Ammon's horn (tissue), 1 donor: ENCODE results near the gene SCNN1B.
"Not testable (repeated sequence)": the region's sequence is repeated elsewhere in the genome, so short reads cannot be mapped to it uniquely, and the experiment has no call there.

ENCODE experiments used
- DNase-seq: peaks from one replicate; pipeline ENCODE4 v3.0.0-alpha.2; 2016; ENCODE audit warnings: low spot score

The SCNN1B gene

GRCh38 chr16:23381702-23382101 lies 79.6 kb downstream of the SCNN1B start:
- not testable (repeated sequence) for DNase-seq

GRCh38 chr16:23382279-23382678 lies 80.2 kb downstream of the SCNN1B start:
- DNase-seq: no peak

- no peak for DNase-seq
These were observed 81.8 kb downstream of the SCNN1B start for GRCh38 chr16:23383881-23384280.

- no peak for DNase-seq
These were observed 82.8 kb downstream of the SCNN1B start for GRCh38 chr16:23384878-23385277.

- DNase-seq: no peak
These were observed 83.3 kb downstream of the SCNN1B start for GRCh38 chr16:23385441-23385840.

DNA sequence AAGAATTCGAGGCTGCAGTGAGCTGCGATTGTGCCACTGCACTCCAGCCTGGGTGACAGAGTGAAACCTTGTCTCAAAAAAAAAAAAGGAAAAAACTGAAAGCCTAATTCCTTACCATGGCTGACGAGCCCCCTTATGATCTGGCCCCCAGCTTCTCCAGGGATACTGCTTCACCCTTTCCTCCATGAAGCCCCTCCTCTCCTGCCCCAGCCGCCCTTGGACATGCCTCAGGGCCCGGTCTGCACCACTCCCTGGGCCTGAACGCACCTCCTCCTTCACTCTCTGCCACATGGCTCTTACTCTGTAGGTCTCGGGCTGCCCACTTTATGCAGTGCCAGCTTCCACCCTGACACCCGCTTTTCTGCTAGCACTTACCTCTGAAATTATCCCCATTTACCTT lies 85.6 kb downstream of the SCNN1B start:
- no peak for DNase-seq

DNA sequence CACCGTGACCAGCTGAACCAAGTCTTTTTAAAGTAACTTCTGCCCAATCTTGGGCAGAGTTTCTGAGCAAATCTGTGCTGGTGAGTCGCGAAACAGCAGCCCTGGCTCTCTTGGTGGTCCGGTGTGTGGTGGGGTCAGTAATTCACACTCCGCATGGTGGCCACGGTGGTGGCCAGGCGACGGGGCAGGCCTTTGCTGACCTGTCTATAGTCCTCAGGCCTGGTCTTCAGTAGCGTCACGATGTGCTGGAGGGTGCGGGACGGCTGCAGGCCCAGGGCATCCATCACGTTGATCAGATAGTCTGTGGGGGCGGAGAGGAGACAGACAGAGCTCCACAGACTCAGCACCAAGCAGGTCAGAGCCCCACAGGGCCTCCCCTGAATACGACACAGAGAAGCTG lies 86.7 kb downstream of the SCNN1B start:
- DNase-seq: no peak

GRCh38 chr16:23389201-23389600 lies 87.1 kb downstream of the SCNN1B start:
- DNase-seq: no peak

DNA sequence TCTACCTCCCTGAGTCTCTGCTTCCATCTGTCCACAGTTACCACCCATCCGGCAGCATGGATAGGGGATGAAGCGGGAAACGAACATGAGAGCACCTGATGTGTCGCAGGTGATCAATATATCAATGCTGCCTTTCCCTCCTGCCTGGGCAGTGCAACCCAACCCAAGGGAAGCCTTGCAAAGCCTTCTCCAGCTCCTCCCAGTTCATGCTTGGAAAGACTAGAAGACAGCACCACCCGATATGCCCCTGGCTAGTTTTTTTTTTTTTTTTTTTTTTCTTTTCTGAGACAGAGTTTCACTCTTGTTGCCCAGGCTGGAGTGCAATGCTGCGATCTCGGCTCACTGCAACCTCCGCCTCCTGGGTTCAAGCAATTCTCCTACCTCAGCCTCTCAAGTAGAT lies 87.8 kb downstream of the SCNN1B start:
- DNase-seq: not testable (repeated sequence)

- DNase-seq: no peak
These were observed 89.5 kb downstream of the SCNN1B start for GRCh38 chr16:23391381-23392222.

DNA sequence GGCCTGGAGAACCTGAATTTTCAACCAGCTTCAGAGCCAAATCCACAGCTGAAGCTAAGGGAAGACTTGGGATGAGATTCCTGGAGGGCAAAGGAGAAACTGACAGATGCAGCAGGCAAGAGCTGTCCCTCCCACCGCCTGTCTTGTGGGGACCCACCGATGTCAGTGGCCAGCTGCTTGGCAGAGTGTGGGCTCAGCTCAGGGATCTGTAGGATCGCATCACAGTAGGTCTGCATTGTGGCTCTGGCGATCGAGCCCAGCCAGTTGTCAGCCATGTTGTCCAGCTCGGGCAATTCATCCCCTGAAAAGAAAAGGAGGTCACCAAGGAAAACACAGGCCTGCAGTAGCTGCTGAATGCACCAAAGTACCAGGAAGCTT lies 90.1 kb downstream of the SCNN1B start:
- DNase-seq: no peak

DNA sequence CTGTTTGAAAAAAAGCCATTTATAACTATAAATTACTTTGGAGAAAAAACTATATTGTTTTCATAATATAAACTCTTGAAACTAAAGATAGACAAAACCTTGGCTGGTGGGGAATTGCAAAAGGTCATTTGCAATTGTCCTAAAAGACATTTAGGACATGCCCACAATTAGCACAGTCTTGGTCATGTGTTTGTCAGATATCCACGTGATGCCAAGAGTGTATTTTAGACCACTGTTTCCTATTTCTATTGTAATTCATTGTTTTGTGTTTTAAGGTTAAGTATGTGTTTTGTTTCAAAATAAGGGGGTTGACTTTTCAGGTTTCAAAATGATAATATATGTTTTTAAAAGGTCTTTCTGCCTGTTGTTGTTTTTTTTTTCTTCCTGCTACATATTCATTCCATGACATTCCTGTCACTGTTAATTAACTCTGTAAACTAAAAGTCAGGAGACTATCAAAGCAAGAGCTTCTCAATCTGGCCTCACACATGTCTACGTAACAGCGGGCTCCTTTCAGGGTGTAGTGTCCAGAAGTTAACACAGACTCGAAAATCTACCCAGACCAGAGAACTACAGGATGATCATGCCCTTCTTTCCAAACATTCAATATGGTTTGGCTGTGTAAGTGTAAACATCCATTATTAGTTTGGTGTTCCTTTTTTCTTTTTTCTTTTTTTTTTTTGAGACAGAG lies 92.2 kb downstream of the SCNN1B start:
- DNase-seq: no peak

- DNase-seq: no peak
These were observed 93.6 kb downstream of the SCNN1B start for GRCh38 chr16:23395732-23396131.

DNA sequence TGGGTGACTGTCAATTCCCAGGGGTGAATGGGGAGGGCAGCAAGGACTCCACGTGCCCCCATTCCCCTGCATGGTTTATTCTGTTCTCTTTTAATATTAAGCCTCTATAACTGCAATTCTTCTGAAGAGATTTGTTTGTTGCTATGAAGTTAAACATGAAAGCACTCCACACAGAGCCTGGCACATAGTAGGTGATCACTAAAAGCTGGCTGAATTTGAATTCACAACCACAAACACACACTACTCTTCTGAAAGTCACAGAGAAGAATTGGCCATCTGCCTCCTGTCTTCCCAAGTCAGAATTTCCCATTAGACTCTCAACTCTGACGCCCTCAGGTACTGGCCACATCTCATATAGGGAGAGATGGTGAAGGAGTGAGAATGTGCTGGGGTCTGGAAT lies 95.4 kb downstream of the SCNN1B start:
- DNase-seq: no peak

DNA sequence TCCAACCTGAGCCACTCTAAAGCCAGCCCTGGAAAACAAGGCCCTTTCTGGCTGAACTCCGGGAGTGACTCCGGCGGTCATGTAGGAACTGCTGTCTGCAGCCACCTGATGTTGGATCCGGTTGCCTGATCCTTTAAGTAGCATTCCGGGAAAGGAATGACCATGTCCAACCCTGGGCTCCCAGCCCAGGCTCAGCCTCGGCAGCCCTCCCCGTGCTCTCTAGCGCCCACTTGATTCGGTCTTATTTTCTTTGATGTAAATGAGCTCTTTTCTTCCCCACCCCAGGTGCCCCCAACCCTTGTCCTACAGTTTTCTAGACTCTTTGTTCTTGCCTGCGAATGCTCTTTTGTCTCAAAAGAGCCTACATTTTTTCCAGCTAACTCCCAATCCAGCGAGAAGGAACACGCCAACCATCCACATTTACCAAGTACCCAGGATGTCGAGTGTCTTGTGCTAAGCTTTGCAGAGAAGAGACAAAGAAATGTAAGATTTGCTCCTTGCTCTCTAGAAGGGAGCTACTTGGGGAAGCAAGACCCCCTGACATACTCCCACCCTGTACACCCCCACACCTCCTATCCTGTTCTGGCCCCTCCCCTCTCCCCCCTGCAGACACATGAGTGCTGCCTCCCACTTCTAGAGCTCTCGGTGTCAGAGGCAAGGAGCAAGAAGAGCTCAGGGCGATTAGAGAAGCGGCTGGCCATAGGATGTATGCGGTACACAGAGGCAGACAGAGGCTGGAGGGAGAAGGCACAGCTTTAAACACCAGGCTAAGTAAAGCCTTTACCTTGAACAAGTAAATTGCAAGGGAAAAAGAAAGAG lies 97.1 kb downstream of the SCNN1B start:
- no peak for DNase-seq

DNA sequence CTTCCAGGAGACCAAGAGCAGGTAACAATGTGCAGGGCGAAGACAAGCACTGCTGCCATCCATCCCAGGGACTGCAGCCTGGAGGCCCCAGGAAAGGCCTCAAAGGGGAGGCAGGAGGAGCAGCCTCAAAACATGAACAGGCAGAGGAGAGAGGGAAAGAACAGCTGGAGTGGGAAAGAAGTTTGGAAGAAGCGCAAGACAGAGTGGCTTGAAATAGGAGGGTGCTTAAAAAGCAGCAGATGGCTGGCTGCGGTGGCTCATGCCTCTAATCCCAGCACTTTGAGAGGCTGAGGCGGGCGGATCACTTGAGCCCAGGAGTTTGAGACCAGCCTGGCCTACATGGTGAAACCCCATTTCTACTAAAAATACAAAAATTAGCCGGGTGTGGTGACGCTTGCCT lies 98.3 kb downstream of the SCNN1B start:
- DNase-seq: not testable (repeated sequence)

DNA sequence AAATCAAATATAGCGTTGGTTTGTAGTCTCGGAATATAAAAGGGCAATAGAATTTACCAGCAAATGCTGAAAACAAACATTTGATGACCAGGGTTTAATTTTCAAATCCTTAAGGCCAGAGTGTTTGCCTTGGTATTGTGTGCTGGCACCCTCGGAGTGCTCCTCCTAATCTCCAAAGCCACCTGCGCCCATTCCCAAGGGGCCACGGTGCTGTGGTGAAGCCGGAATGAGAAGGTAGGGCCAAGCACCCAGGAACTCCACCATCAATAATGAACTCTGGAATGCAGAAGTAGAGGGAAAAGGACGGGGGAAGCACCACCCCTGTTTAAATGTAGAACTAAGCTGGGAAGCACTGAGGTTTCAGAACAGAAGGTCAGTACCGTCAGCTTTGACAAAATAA lies 99.0 kb downstream of the SCNN1B start:
- no peak for DNase-seq

GRCh38 chr16:23402100-23402499 lies 100.0 kb downstream of the SCNN1B start:
- no peak for DNase-seq

DNA sequence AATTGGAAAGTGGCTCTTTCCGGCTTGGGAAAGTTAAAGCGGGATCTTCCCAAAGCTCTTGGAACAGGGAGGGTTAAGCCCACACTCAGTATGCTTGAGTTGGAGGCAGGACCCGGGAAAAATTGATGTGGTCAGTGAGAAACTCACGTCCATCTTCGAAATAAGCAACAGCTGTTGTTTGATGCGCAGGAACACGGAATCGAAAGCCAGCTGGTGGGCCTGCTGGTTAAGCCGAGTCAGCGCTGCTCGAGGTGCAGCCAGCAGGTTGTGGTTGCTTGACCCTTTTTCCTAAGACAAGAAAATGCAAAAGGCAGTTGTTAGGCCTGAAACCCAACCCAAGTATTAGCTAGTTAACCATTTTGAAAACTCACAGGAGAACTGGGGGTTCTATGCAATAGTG lies 101.4 kb downstream of the SCNN1B start:
- no peak for DNase-seq

DNA sequence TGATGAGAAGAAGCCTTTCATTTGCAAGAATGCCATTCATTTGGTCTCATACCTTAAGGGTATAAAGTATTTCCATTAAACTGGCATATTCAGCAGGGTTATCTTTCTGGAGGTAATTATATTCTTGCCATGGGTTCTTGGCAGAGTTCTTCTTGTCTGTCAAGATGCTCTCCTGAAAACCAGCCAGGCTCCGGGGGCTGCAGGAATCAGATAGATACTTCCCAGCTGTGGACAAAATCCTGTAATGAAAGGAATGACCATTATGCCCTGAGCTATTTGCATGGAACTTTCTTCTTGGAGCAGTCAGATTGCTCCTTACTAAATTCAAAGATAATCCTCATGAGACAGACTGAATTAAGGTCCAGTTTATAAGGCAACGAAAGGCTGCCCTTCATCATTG lies 103.9 kb downstream of the SCNN1B start:
- no peak for DNase-seq

DNA sequence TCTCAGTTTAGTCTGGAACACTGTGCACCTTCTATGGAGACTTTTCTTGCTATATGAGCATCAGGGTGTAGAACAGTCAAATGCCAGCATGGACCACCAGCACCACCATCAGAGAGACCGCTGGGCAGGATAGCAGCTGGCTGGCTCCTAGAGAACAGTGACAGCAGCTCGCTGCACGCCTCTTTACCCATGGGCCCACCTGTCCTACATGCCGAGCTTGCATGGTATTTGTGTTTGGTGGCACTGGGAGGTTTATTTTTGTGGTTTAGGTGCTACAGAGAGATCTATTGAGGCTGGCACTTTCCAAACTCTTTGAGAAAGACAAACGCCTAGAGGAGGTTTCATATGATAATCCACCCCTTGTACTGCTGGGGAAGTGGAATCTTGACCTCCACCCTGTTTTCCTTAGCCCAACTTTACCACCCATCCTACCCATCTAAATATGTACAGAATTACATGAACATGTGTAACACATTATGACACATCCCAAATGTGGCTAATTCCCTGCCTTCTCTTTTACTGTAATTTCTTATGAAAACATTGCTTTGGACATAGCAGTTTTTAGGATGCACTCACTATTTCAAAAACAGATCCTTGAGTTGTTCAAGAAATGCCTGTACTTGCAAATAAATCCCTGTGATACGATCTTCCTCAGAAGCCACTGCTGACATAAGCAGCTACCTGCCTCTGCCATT lies 104.6 kb downstream of the SCNN1B start:
- no peak for DNase-seq
